IMR-90 (cell line): ENCODE results near the gene IGF2R. TPM values are rescaled to one million over a fixed set of nuclear protein-coding genes. Genes with fewer than 3 reads are reported as not detected.
A peak's percentile ranks its signal among the peaks of the same experiment; 100 is the strongest.

ENCODE experiments used
- ATAC-seq: fragments of 200-7000 bp; cut with Tn5 transposase; 2 replicates; pipeline ENCODE4 v1.9.1; 2020; ENCODE audit warnings: low read depth, mild to moderate bottlenecking, moderate library complexity
- BruUV-seq: library from RNA; stranded (reverse); fragments of 400-500 nt; replicated peaks from 2 replicates; lab custom pipeline; 2021; lab: Mats Ljungman, UMichigan
- CTCF ChIA-PET: fragments of 300-600 bp; formaldehyde crosslinking; extraction: SDS; loops from one replicate; lab custom pipeline; 2021; ENCODE audit warnings: antibody characterized with exemption; lab: Yijun Ruan, JAX
- POLR2A ChIA-PET: fragments of 300-600 bp; sonication (Branson Sonifier 250); formaldehyde crosslinking; loops from one replicate; lab custom pipeline; 2022; ENCODE audit warnings: antibody characterized with exemption; ENCODE audit not compliant: unreplicated experiment; lab: Charles Lee
- DNase-seq: peaks from one replicate; pipeline ENCODE4 v3.0.0; 2013
- H2AFZ ChIP-seq: replicated peaks from 2 replicates; pipeline ENCODE3; 2013; ENCODE audit warnings: low read length, mild to moderate bottlenecking; ENCODE audit not compliant: poor library complexity
- H2AK5ac ChIP-seq: 2 replicates; pipeline ENCODE4 v1.6.1; 2013; ENCODE audit warnings: low read depth, low read length, inconsistent platforms
- H2AK9ac ChIP-seq: replicated peaks from 2 replicates; pipeline ENCODE3; 2013; ENCODE audit warnings: mild to moderate bottlenecking, low read depth, low read length, moderate library complexity; ENCODE audit not compliant: poor library complexity
- H2BK120ac ChIP-seq: 2 replicates; pipeline ENCODE4 v1.6.1; 2013; ENCODE audit warnings: low read depth, low read length, inconsistent platforms
- H2BK15ac ChIP-seq: 3 replicates; pipeline ENCODE4 v1.6.1; 2013; ENCODE audit warnings: low read depth, low read length, inconsistent platforms
- H2BK20ac ChIP-seq: 2 replicates; pipeline ENCODE4 v1.6.1; 2013; ENCODE audit warnings: low read depth, mild to moderate bottlenecking, inconsistent platforms, low read length, moderate library complexity
- H2BK5ac ChIP-seq: 2 replicates; pipeline ENCODE4 v1.6.1; 2013; ENCODE audit warnings: mild to moderate bottlenecking, low read depth, low read length, inconsistent platforms; ENCODE audit not compliant: poor library complexity, severe bottlenecking
- H3K14ac ChIP-seq: replicated peaks from 2 replicates; pipeline ENCODE4 v1.6.1; 2013; ENCODE audit warnings: low read depth, low read length, inconsistent platforms
- H3K18ac ChIP-seq: 2 replicates; pipeline ENCODE4 v1.6.1; 2013; ENCODE audit warnings: low read depth, low read length, control low read depth
- H3K23ac ChIP-seq: 2 replicates; pipeline ENCODE4 v1.6.1; 2013; ENCODE audit warnings: low read depth, low read length, inconsistent platforms
- H3K27ac ChIP-seq: 2 replicates; pipeline ENCODE4 v1.5.1; 2013; ENCODE audit warnings: mild to moderate bottlenecking, control low read depth, low read length; ENCODE audit not compliant: insufficient read depth
- H3K27me3 ChIP-seq: 2 replicates; pipeline ENCODE4 v1.6.1; 2013; ENCODE audit warnings: low read length; ENCODE audit not compliant: control insufficient read depth, insufficient read depth
- H3K36me3 ChIP-seq: 2 replicates; pipeline ENCODE4 v1.6.1; 2013; ENCODE audit warnings: low read length, mixed read lengths; ENCODE audit not compliant: control insufficient read depth, insufficient read depth
- H3K4ac ChIP-seq: 2 replicates; pipeline ENCODE4 v1.6.1; 2013; ENCODE audit warnings: low read depth, low read length, inconsistent platforms
- H3K4me1 ChIP-seq: 2 replicates; pipeline ENCODE4 v1.6.1; 2013; ENCODE audit warnings: low read length, mixed read lengths; ENCODE audit not compliant: control insufficient read depth, insufficient read depth
- H3K4me2 ChIP-seq: 2 replicates; pipeline ENCODE4 v1.6.1; 2013; ENCODE audit warnings: low read depth, mild to moderate bottlenecking, control low read depth, low read length, moderate library complexity
- H3K4me3 ChIP-seq: 2 replicates; pipeline ENCODE4 v1.5.1; 2013; ENCODE audit warnings: low read depth, mild to moderate bottlenecking, control low read depth, low read length, moderate library complexity; ENCODE audit not compliant: insufficient read depth
- H3K56ac ChIP-seq: 2 replicates; pipeline ENCODE4 v1.6.1; 2013; ENCODE audit warnings: low read length, inconsistent platforms; ENCODE audit not compliant: insufficient read depth; ENCODE audit errors: extremely low read depth
- H3K79me1 ChIP-seq, 2 experiments: 2 replicates each; pipeline ENCODE4 v1.6.1; 2013; ENCODE audit warnings: low read length in 2 of 2, inconsistent platforms in 1 of 2, low read depth in 1 of 2
- H3K9ac ChIP-seq: 2 replicates; pipeline ENCODE4 v1.6.1; 2013; ENCODE audit warnings: low read depth, low read length, control low read depth
- H3K9me1 ChIP-seq: 2 replicates; pipeline ENCODE4 v1.6.1; 2013; ENCODE audit warnings: low read length, inconsistent platforms; ENCODE audit not compliant: insufficient read depth
- H3K9me3 ChIP-seq: 2 replicates; pipeline ENCODE4 v1.6.1; 2013; ENCODE audit warnings: low read length; ENCODE audit not compliant: control insufficient read depth, insufficient read depth
- H4K20me1 ChIP-seq: 2 replicates; pipeline ENCODE4 v1.6.1; 2013; ENCODE audit warnings: low read length, inconsistent platforms; ENCODE audit not compliant: insufficient read depth
- H4K5ac ChIP-seq: 2 replicates; pipeline ENCODE4 v1.6.1; 2013; ENCODE audit warnings: mild to moderate bottlenecking, low read depth, low read length, control low read depth
- H4K8ac ChIP-seq, 2 experiments: 2 replicates each; pipeline ENCODE4 v1.6.1; 2013; ENCODE audit warnings: low read depth in 2 of 2, low read length in 2 of 2, control low read depth in 1 of 2, inconsistent platforms in 1 of 2
- H4K91ac ChIP-seq: 2 replicates; pipeline ENCODE4 v1.6.1; 2013; ENCODE audit warnings: low read depth, low read length, inconsistent platforms; ENCODE audit not compliant: insufficient read depth
- MAZ ChIP-seq: IDR thresholded peaks from 2 replicates; pipeline ENCODE4 v1.6.1; 2012; ENCODE audit warnings: low read depth, mild to moderate bottlenecking, low read length, improper control_type of control experiment, moderate library complexity, borderline replicate concordance
- MXI1 ChIP-seq: IDR thresholded peaks from 2 replicates; pipeline ENCODE4 v1.6.1; 2012; ENCODE audit warnings: low read depth, mild to moderate bottlenecking, low read length, moderate library complexity, borderline replicate concordance
- WGBS, 2 experiments: methylation state at CpG; one replicate each; pipeline versions ENCODE4 v1.1.5 to v1.1.7; 2013; ENCODE audit warnings: missing lambda C conversion rate in 2 of 2; ENCODE audit not compliant: insufficient read length in 1 of 2; ENCODE audit errors: extremely low coverage in 2 of 2; 5-methylcytosine and 5-hydroxymethylcytosine counted together
- dilution Hi-C: fragments of 300-500 bp; cut with HindIII; formaldehyde crosslinking; loops from one replicate; pipeline ENCODE4 v1.14.3; 2018; ENCODE audit warnings: low sequenced_read_pairs; ENCODE audit not compliant: unreplicated experiment
- in situ Hi-C: fragments of 300-500 bp; cut with MboI; formaldehyde crosslinking; loops from 3 replicates; pipeline ENCODE4 v1.14.3; 2019; ENCODE audit warnings: low sequenced_read_pairs, inconsistent platforms, mixed read lengths
- intact Hi-C: fragments of 100-400 bp; cut with micrococcal nuclease; formaldehyde crosslinking; loops from 2 replicates; pipeline ENCODE4 v1.10.0; 2022
- polyA plus RNA-seq, 3 experiments: library from polyadenylated mRNA; depleted of rRNA; stranded (reverse); fragments of >200 nt; gene quantifications; 2 replicates each; pipeline ENCODE4 v1.2.3, GENCODE V29; 2012; ENCODE audit warnings: low replicate concordance in 1 of 3
- total RNA-seq: library from RNA; depleted of rRNA; stranded (reverse); fragments of >200 nt; gene quantifications from 2 replicates; pipeline ENCODE4 v1.2.3, GENCODE V29; 2012

IGF2R gene
- total and polyA plus RNA-seq, 2 of the 4 experiments (the other 2 are of a cell fraction): 33.2 to 41.4 TPM

GRCh38 chr6:159969204-159969912, 476 bp downstream of the IGF2R start:
- Histone ChIP-seq H2AK5ac (no peak overlapping the region), H3K79me1 (peaks cover 19 to 46% of the 10 kb centered on the region in 2 experiments), H4K8ac (peak overlapping the region in 1 of 2 experiments; percentile 6; a peak in 1 of 4 replicates), H4K5ac (no peak overlapping the region), H3K4me1 (peaks cover 8% of the 10 kb centered on the region), H3K14ac (no peak overlapping the region), H4K20me1 (peaks cover 39% of the 10 kb centered on the region), H2BK20ac (no peak overlapping the region), H3K9me3 (no peaks in the 10 kb centered on the region), H3K36me3 (0 out of 2 replicates have a peak, but pooled peaks cover 1% of the 10 kb centered on the region), H3K56ac (peak overlapping the region; percentile 35; the same call in 1 of the 2 replicates), H3K4ac (0 out of 2 replicates have a peak overlapping the region, but pooled peaks have one; percentile 43), H3K27me3 (peaks cover 10% of the 10 kb centered on the region), H3K4me3 (peak overlapping the region; percentile 91), H2AFZ (peak overlapping the region; percentile 89), H3K23ac (no peak overlapping the region), H3K9me1 (peaks cover 11% of the 10 kb centered on the region), H3K27ac (peak overlapping the region; percentile 53), H2BK15ac (no peak overlapping the region), H4K91ac (no peak overlapping the region), H2BK5ac (peak overlapping the region; percentile 63), H3K18ac (no peak overlapping the region), H2AK9ac (peak overlapping the region; percentile 96), H2BK120ac (peak overlapping the region; percentile 24; the same call in 1 of the 2 replicates), H3K4me2 (peak overlapping the region; percentile 59), H3K9ac (peak overlapping the region; percentile 32)
- intact Hi-C loops (no loop called here), dilution Hi-C loops (no loop called here), in situ Hi-C loops (loop anchor here (25.0 kb wide), 1 partner anchor 282 kb away; the partner anchor contains the start of gene SOD2)
- peak; percentile 53 for ATAC-seq
- BruUV-seq: no TSS peak
- ChIA-PET POLR2A (no interaction called here), CTCF (interaction anchor here (0.6 kb wide), 1 partner anchor 113 kb away, joined by 5 read pairs; no protein-coding TSS in a partner anchor)
- DNase-seq: peak; percentile 17
- WGBS, 2 experiments: 0% methylated on average over 41 of the region's 91 CpGs; no CpG with 5 or more reads in 1 of the 2 experiments
- no peak for TF ChIP-seq MAZ
- TF ChIP-seq MXI1: 0 out of 2 replicates have a peak, but pooled peaks have one; percentile 15
